ENCODE data around the gene CCR8. TPM values are rescaled to one million over a fixed set of nuclear protein-coding genes. Genes with fewer than 3 reads are reported as not detected.

Gene CCR8
- total RNA-seq, 1 experiment from 2014 or later, result not detected

GRCh38 chr3:39338201-39338600 is 8.7 kb downstream of the CCR8 start:
- no peaks in the 10 kb centered on the region for H3K36me3 Mint-ChIP-seq (ENCODE audit: insufficient read depth, unreplicated experiment)
- intact Hi-C loops (cut with micrococcal nuclease), result no loop called here

GRCh38 chr3:39339086-39339485 is 9.6 kb downstream of the CCR8 start:
- H3K36me3 Mint-ChIP-seq (ENCODE audit: insufficient read depth, unreplicated experiment), result no peaks in the 10 kb centered on the region
- no peak overlapping the region for H3K4me3 Mint-ChIP-seq (ENCODE audit: unreplicated experiment)
- peaks cover 13% of the 10 kb centered on the region for H3K27me3 Mint-ChIP-seq (ENCODE audit: insufficient read depth, unreplicated experiment)
- BruUV-seq (replicated peaks), result no TSS peak
- intact Hi-C loops (cut with micrococcal nuclease), result no loop called here
- peaks cover 6% of the 10 kb centered on the region for H3K4me1 Mint-ChIP-seq (ENCODE audit: insufficient read depth, unreplicated experiment)
- no peak for TF ChIP-seq CTCF (IDR thresholded peaks at IDR 0.05; ENCODE audit: unreplicated experiment)
- ChIA-PET POLR2A (no interaction called here), CTCF (no interaction called here)
- no peaks in the 10 kb centered on the region for H3K9me3 Mint-ChIP-seq (ENCODE audit: unreplicated experiment)
- H3K27ac Mint-ChIP-seq (ENCODE audit: low read depth, unreplicated experiment), result no peak overlapping the region
- DNase-seq (ENCODE audit: unreplicated experiment), result no peak

More at GRCh38 chr3:39338201-39338600, 8.7 kb downstream of the CCR8 start:
- POLR2A ChIA-PET, result no interaction called here
- no peaks in the 10 kb centered on the region for H3K9me3 Mint-ChIP-seq (ENCODE audit: unreplicated experiment)
- peaks cover 2% of the 10 kb centered on the region for H3K4me1 Mint-ChIP-seq (ENCODE audit: insufficient read depth, unreplicated experiment)
- H3K27me3 Mint-ChIP-seq (ENCODE audit: insufficient read depth, unreplicated experiment), result peaks cover 13% of the 10 kb centered on the region
- CTCF ChIA-PET, result no interaction called here
- H3K4me3 Mint-ChIP-seq (ENCODE audit: unreplicated experiment), result no peak overlapping the region
- no TSS peak for BruUV-seq (replicated peaks)
- no peak for DNase-seq (ENCODE audit: unreplicated experiment)
- TF ChIP-seq CTCF (IDR thresholded peaks at IDR 0.05; ENCODE audit: unreplicated experiment), result no peak
- H3K27ac Mint-ChIP-seq (ENCODE audit: low read depth, unreplicated experiment), result no peak overlapping the region

- Mint-ChIP-seq H3K4me3 (ENCODE audit: unreplicated experiment) (no peak overlapping the region), H3K27me3 (ENCODE audit: insufficient read depth, unreplicated experiment) (peaks cover 13% of the 10 kb centered on the region), H3K36me3 (ENCODE audit: insufficient read depth, unreplicated experiment) (no peaks in the 10 kb centered on the region), H3K9me3 (ENCODE audit: unreplicated experiment) (no peaks in the 10 kb centered on the region), H3K27ac (ENCODE audit: low read depth, unreplicated experiment) (no peak overlapping the region), H3K4me1 (ENCODE audit: insufficient read depth, unreplicated experiment) (peaks cover 6% of the 10 kb centered on the region)
- BruUV-seq (replicated peaks), result no TSS peak
- TF ChIP-seq CTCF (IDR thresholded peaks at IDR 0.05; ENCODE audit: unreplicated experiment), result no peak
- ChIA-PET POLR2A (interaction anchor here (0.5 kb wide), 1 partner anchor 73 kb away, joined by 4 read pairs; no protein-coding TSS in a partner anchor), CTCF (interaction anchor here (1.3 kb wide), 1 partner anchor 55 kb away, joined by 3 read pairs; no protein-coding TSS in a partner anchor)
- DNase-seq (ENCODE audit: unreplicated experiment), result peak; percentile 12
- intact Hi-C loops (cut with micrococcal nuclease), result no loop called here
Observed at GRCh38 chr3:39343076-39343717, 13.7 kb downstream of the CCR8 start.

- peaks cover 13% of the 10 kb centered on the region for H3K27me3 Mint-ChIP-seq (ENCODE audit: insufficient read depth, unreplicated experiment)
- H3K27ac Mint-ChIP-seq (ENCODE audit: low read depth, unreplicated experiment), result no peak overlapping the region
- H3K4me1 Mint-ChIP-seq (ENCODE audit: insufficient read depth, unreplicated experiment), result peaks cover 6% of the 10 kb centered on the region
- BruUV-seq (replicated peaks), result no TSS peak
- intact Hi-C loops (cut with micrococcal nuclease), result no loop called here
- no peaks in the 10 kb centered on the region for H3K36me3 Mint-ChIP-seq (ENCODE audit: insufficient read depth, unreplicated experiment)
- POLR2A ChIA-PET, result interaction anchor here (0.5 to 0.6 kb wide), 2 partner anchors 72 to 132 kb away, joined by 4 read pairs; no protein-coding TSS in a partner anchor
- DNase-seq (ENCODE audit: unreplicated experiment), result no peak
- TF ChIP-seq CTCF (IDR thresholded peaks at IDR 0.05; ENCODE audit: unreplicated experiment), result no peak
- H3K9me3 Mint-ChIP-seq (ENCODE audit: unreplicated experiment), result no peaks in the 10 kb centered on the region
- CTCF ChIA-PET, result interaction anchor here (3.0 kb wide), 1 partner anchor 52 kb away, joined by 11 read pairs; no protein-coding TSS in a partner anchor
- no peak overlapping the region for H3K4me3 Mint-ChIP-seq (ENCODE audit: unreplicated experiment)
Observed at GRCh38 chr3:39343760-39344159, 14.3 kb downstream of the CCR8 start.

All from MCF 10A (cell line).